ENCODE data around the gene MEIS1. TPM values are rescaled to one million over a fixed set of nuclear protein-coding genes. Genes with fewer than 3 reads are reported as not detected.

Gene MEIS1
- total RNA-seq, 4 donors from 2014 or later, result 9.2 to 22.6 (median 18.8) TPM

GRCh38 chr2:66437691-66438497 is 3.0 kb downstream of the MEIS1 start:
- H3K4me3 ChIP-seq (ENCODE audit: low read depth, poor library complexity, severe bottlenecking), result peak overlapping the region; percentile 9
- no peak for TF ChIP-seq CTCF (IDR thresholded peaks at IDR 0.05)
- TF ChIP-seq POLR2A (IDR thresholded peaks at IDR 0.05), result no peak
- DNase-seq (ENCODE audit: low spot score in 2 of 2), result no peak
- WGBS, 2 donors, result 16 to 38% methylated on average over 22 of the region's 22 CpGs
- intact Hi-C loops (cut with DNase I; ENCODE audit: low total_unique reads), result loop anchor here (5.0 kb wide), 1 partner anchor 139 kb away; no protein-coding TSS in a partner anchor

DNA sequence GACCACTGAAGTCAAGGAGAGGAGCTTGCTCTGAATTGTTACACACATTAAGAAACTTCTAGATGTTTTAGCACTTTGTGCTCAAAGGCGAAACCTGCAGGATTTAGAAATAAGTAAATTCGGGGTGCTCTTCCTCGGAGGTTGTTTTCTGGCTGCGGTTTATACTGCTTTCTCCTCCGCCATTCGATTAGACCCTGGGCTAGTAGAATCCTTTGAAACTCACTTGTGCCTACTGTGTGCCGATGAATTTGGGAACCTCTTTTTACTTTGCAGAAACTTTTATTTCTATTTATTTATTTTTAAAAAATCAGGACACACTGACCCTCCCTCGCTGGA is 3.5 kb downstream of the MEIS1 start:
- no peak for DNase-seq (ENCODE audit: low spot score in 2 of 2)
- intact Hi-C loops (cut with DNase I; ENCODE audit: low total_unique reads), result loop anchor here (5.0 kb wide), 1 partner anchor 139 kb away; no protein-coding TSS in a partner anchor

GRCh38 chr2:66438891-66439811 is 4.2 kb downstream of the MEIS1 start:
- H3K4me3 ChIP-seq (ENCODE audit: low read depth, poor library complexity, severe bottlenecking), result peak overlapping the region; percentile 13
- no peak for DNase-seq (ENCODE audit: low spot score in 2 of 2)
- 14 to 54% methylated on average over 37 of the region's 37 CpGs for WGBS, 2 donors
- intact Hi-C loops (cut with DNase I; ENCODE audit: low total_unique reads), result loop anchor here (5.0 kb wide), 1 partner anchor 138 kb away; no protein-coding TSS in a partner anchor
- TF ChIP-seq CTCF (IDR thresholded peaks at IDR 0.05) (no peak), POLR2A (IDR thresholded peaks at IDR 0.05) (no peak)

More for the DNA sequence above, 3.5 kb downstream of the MEIS1 start:
- WGBS, 2 donors, result 35 to 66% methylated on average over 8 of the region's 8 CpGs
- no peak overlapping the region for H3K4me3 ChIP-seq (ENCODE audit: low read depth, poor library complexity, severe bottlenecking)
- TF ChIP-seq CTCF (IDR thresholded peaks at IDR 0.05) (no peak), POLR2A (IDR thresholded peaks at IDR 0.05) (no peak)

DNA sequence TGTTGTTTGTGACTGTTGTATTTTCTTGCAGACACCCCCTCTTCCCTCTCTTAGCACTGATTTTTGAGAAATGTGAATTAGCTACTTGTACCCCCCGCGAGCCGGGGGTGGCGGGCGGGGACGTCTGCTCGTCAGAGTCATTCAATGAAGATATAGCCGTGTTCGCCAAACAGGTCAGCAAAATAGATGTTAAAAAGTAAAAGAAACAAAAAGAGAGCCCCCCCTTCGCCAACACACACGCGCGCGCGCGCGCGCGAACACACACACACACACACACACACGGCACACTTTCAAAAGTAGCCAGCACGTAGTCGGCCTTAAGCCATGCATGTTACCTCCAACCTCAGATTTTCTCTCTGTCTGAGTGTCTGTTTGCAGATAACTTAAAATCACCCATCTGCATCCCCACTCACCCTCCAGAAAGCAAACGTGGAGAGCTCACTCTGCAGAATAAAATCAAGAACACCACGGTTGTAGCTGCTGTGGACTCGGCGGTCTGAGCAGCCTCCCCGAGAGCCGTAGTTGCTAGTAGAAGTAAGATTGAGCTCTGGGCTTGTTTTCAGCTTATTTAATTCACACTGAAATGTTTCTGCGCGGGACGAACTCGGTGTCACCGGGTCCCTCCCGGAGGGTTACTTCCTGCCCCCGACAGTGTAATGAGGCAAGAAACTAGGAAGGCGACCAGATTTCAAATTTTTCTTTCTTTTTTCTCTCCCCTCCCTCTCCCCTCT is 5.1 kb downstream of the MEIS1 start:
- DNase-seq (ENCODE audit: low spot score in 2 of 2), result no peak
- no peak overlapping the region for H3K4me3 ChIP-seq (ENCODE audit: low read depth, poor library complexity, severe bottlenecking)
- intact Hi-C loops (cut with DNase I; ENCODE audit: low total_unique reads), result loop anchor here (5.0 kb wide), 1 partner anchor 137 kb away; no protein-coding TSS in a partner anchor
- TF ChIP-seq POLR2A (IDR thresholded peaks at IDR 0.05) (no peak), CTCF (IDR thresholded peaks at IDR 0.05) (no peak)
- 32 to 57% methylated on average over 36 of the region's 36 CpGs for WGBS, 2 donors

- no peak for TF ChIP-seq POLR2A (IDR thresholded peaks at IDR 0.05)
- TF ChIP-seq CTCF (IDR thresholded peaks at IDR 0.05), result no peak
- H3K4me3 ChIP-seq (ENCODE audit: low read depth, poor library complexity, severe bottlenecking), result no peak overlapping the region
- intact Hi-C loops (cut with DNase I; ENCODE audit: low total_unique reads), result no loop called here
- WGBS, 2 donors, result 42 to 46% methylated on average over 20 of the region's 20 CpGs
- no peak for DNase-seq (ENCODE audit: low spot score in 2 of 2)
These were observed 6.0 kb downstream of the MEIS1 start for GRCh38 chr2:66440708-66441497.

Measured in lower leg skin (tissue), 4 donors.